ENCODE measurements around the gene RHBDD1.
A peak's percentile ranks its signal among the peaks of the same experiment; 100 is the strongest.

Gene RHBDD1

GRCh38 chr2:226796012-226796839 is 39.6 kb upstream of the RHBDD1 start:
- no peak for DNase-seq (ENCODE audit: insufficient read length, low spot score)
- no peak for FAIRE-seq
- no peak for TF ChIP-seq CTCF (IDR thresholded peaks at IDR 0.05; ENCODE audit: insufficient read depth, missing control alignments)

GRCh38 chr2:226796840-226797288 is 39.0 kb upstream of the RHBDD1 start:
- peak; percentile 85 for DNase-seq (ENCODE audit: insufficient read length, low spot score)
- TF ChIP-seq CTCF (IDR thresholded peaks at IDR 0.05; ENCODE audit: insufficient read depth, missing control alignments) = peak; percentile 24
- no peak for FAIRE-seq

- TF ChIP-seq CTCF (IDR thresholded peaks at IDR 0.05; ENCODE audit: insufficient read depth, missing control alignments) = no peak
- FAIRE-seq (no peak), DNase-seq (ENCODE audit: insufficient read length, low spot score) (peak; percentile 79)
Observed at GRCh38 chr2:226797289-226797988, 38.4 kb upstream of the RHBDD1 start.

- no peak for DNase-seq (ENCODE audit: insufficient read length, low spot score)
- no peak for FAIRE-seq
- no peak for TF ChIP-seq CTCF (IDR thresholded peaks at IDR 0.05; ENCODE audit: insufficient read depth, missing control alignments)
Observed at GRCh38 chr2:226797989-226798421, 37.8 kb upstream of the RHBDD1 start.

GRCh38 chr2:226798422-226799210 is 37.2 kb upstream of the RHBDD1 start:
- DNase-seq (ENCODE audit: insufficient read length, low spot score) = no peak
- no peak for FAIRE-seq
- no peak for TF ChIP-seq CTCF (IDR thresholded peaks at IDR 0.05; ENCODE audit: insufficient read depth, missing control alignments)

- peak; percentile 51 for TF ChIP-seq CTCF (IDR thresholded peaks at IDR 0.05; ENCODE audit: insufficient read depth, missing control alignments)
- DNase-seq (ENCODE audit: insufficient read length, low spot score) (no peak), FAIRE-seq (no peak)
Observed at GRCh38 chr2:226799211-226799975, 36.5 kb upstream of the RHBDD1 start, which contains the start of gene IRS1. Gene IRS1, minus strand, starts transcription at chr2:226799820. Its CDS starts 1,082 bp downstream, at chr2:226798738.
